Measurements from ENCODE around the gene MEGF10. TPM values are rescaled to one million over a fixed set of nuclear protein-coding genes. Genes with fewer than 3 reads are reported as not detected.

The MEGF10 gene
- polyA plus RNA-seq, 3 donors, result not detected

DNA sequence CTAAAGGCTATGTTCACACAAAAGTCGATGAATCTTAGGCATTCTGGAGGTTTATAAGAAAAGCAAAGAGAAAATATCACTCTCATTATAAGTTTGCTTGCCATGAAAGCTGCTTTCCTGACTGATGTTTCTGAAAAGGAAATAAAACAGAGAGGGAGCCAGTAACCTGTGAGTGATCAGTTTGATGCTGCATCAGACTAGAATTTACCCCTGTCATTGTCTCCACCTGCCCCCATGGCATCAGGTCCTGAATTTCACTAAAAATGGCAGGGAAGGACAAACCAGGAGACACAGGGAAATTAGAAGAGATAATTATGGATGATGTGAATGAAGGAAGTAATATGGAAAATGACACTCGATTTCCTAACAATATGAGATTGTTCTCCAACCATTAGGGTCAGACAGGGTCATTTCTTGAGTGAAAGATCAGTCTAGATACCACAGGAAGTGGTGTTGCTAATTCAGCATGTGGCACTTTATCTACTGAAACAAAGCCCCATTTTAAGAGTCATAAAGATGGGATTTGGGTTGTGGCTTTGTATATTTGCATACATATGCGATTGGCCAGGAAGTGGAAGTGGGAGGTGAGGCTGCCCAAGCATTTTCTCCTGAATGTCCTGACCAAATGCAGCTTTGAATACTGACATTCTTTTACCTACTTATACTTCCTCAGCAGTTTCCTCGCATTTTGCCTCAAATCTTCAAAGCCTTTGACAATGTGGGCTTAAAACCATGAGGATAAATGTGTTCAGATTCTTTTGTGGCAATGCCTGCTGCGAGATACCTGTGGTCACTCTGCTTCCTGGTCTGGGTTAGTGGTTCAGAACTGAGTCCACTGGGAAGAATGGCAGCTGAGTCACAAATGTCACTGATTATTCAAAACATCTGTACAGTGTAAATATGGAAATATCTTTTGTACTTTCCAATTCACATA is 29.7 kb downstream of the MEGF10 start:
- H3K36me3 ChIP-seq (replicated peaks in 1 of 2; ENCODE audit: control insufficient read depth in 1 of 2, insufficient read depth in 2 of 2, low read length in 2 of 2), result no peaks in the 10 kb centered on the region
- no peak overlapping the region for H3K27ac ChIP-seq (ENCODE audit: low read depth in 1 of 2, low read length in 2 of 2)
- no CpG with 5 or more reads among the region's 5 CpGs for WGBS (ENCODE audit: insufficient coverage)
- no peak for DNase-seq
- TF ChIP-seq, protein P1, sequence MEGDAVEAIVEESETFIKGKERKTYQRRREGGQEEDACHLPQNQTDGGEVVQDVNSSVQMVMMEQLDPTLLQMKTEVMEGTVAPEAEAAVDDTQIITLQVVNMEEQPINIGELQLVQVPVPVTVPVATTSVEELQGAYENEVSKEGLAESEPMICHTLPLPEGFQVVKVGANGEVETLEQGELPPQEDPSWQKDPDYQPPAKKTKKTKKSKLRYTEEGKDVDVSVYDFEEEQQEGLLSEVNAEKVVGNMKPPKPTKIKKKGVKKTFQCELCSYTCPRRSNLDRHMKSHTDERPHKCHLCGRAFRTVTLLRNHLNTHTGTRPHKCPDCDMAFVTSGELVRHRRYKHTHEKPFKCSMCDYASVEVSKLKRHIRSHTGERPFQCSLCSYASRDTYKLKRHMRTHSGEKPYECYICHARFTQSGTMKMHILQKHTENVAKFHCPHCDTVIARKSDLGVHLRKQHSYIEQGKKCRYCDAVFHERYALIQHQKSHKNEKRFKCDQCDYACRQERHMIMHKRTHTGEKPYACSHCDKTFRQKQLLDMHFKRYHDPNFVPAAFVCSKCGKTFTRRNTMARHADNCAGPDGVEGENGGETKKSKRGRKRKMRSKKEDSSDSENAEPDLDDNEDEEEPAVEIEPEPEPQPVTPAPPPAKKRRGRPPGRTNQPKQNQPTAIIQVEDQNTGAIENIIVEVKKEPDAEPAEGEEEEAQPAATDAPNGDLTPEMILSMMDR (IDR thresholded peaks at IDR 0.05), result no peak
- H3K4me2 ChIP-seq (replicated peaks; ENCODE audit: extremely low read depth, low read length, poor library complexity, severe bottlenecking), result no peak overlapping the region
- Mint-ChIP-seq H3K4me1 (peaks cover 4% of the 10 kb centered on the region), H3K4me3 (no peak overlapping the region), H3K36me3 (no peaks in the 10 kb centered on the region), H3K9me3 (peaks cover 0 to 2% (median 0%) of the 10 kb centered on the region in 7 donors), H3K27ac (peak overlapping the region in 1 of 7 donors; percentile 39), H3K27me3 (ENCODE audit: low read depth in 3 of 3) (peaks cover 0 to 3% (median 0%) of the 10 kb centered on the region in 3 donors)
- no peaks in the 10 kb centered on the region for H3K4me1 ChIP-seq (ENCODE audit: control insufficient read depth in 1 of 2, insufficient read depth in 2 of 2, low read length in 2 of 2)
- no peak overlapping the region for H2AFZ ChIP-seq (ENCODE audit: insufficient read depth, low read depth, low read length, poor library complexity, severe bottlenecking)
- no peaks in the 10 kb centered on the region for H3K27me3 ChIP-seq (ENCODE audit: control insufficient read depth in 2 of 2, insufficient read depth in 2 of 2, low read length in 2 of 2)
- no peaks in the 10 kb centered on the region for H3K9me3 ChIP-seq (replicated peaks in 1 of 2; ENCODE audit: control insufficient read depth in 1 of 2, insufficient read depth in 1 of 2, low read length in 2 of 2)
- intact Hi-C loops (cut with micrococcal nuclease), result no loop called here
- H4K20me1 ChIP-seq (ENCODE audit: insufficient read depth, low read length), result no peaks in the 10 kb centered on the region
- no peaks in the 10 kb centered on the region for H3K79me2 ChIP-seq (ENCODE audit: insufficient read depth, low read length)
- H3K9ac ChIP-seq (ENCODE audit: insufficient read depth, low read length, poor library complexity, severe bottlenecking), result no peak overlapping the region
- H3K4me3 ChIP-seq (replicated peaks in 1 of 3; ENCODE audit: low read depth in 2 of 3, low read length in 3 of 3), result no peak overlapping the region

DNA sequence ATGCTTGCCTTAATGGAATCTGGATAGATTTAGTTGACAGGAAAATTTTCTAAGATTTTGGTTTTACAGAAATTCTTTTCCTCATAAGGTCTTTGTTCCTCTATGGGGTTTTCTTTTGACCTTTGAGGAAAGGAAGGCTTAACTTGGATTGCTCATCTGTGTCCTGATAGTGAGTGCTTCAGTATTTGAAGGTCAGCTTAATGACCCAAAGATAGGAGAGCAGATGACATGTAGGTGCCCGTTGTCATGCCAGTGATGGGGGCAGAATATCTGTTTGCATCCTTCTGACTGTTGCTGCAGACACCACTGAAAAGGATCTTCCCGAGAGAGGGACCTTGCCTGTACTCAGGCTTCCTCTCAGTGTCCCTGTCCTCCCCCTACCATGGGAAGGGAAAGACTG is 30.9 kb downstream of the MEGF10 start:
- Histone ChIP-seq H3K27me3 (ENCODE audit: control insufficient read depth in 2 of 2, insufficient read depth in 2 of 2, low read length in 2 of 2) (no peaks in the 10 kb centered on the region), H3K4me1 (ENCODE audit: control insufficient read depth in 1 of 2, insufficient read depth in 2 of 2, low read length in 2 of 2) (no peaks in the 10 kb centered on the region), H3K9ac (ENCODE audit: insufficient read depth, low read length, poor library complexity, severe bottlenecking) (no peak overlapping the region), H3K4me3 (replicated peaks in 1 of 3; ENCODE audit: low read depth in 2 of 3, low read length in 3 of 3) (no peak overlapping the region), H3K36me3 (replicated peaks in 1 of 2; ENCODE audit: control insufficient read depth in 1 of 2, insufficient read depth in 2 of 2, low read length in 2 of 2) (no peaks in the 10 kb centered on the region), H2AFZ (ENCODE audit: insufficient read depth, low read depth, low read length, poor library complexity, severe bottlenecking) (no peak overlapping the region), H3K27ac (ENCODE audit: low read depth in 1 of 2, low read length in 2 of 2) (no peak overlapping the region), H4K20me1 (ENCODE audit: insufficient read depth, low read length) (no peaks in the 10 kb centered on the region), H3K9me3 (replicated peaks in 1 of 2; ENCODE audit: control insufficient read depth in 1 of 2, insufficient read depth in 1 of 2, low read length in 2 of 2) (no peaks in the 10 kb centered on the region), H3K79me2 (ENCODE audit: insufficient read depth, low read length) (no peaks in the 10 kb centered on the region), H3K4me2 (replicated peaks; ENCODE audit: extremely low read depth, low read length, poor library complexity, severe bottlenecking) (no peak overlapping the region)
- TF ChIP-seq, protein P1 (IDR thresholded peaks at IDR 0.05), result no peak
- Mint-ChIP-seq H3K4me3 (no peak overlapping the region), H3K27me3 (ENCODE audit: low read depth in 3 of 3) (peaks cover 0 to 3% (median 0%) of the 10 kb centered on the region in 3 donors), H3K4me1 (peaks cover 4% of the 10 kb centered on the region), H3K9me3 (peaks cover 0 to 2% (median 0%) of the 10 kb centered on the region in 7 donors), H3K36me3 (no peaks in the 10 kb centered on the region), H3K27ac (no peak overlapping the region)
- DNase-seq, result no peak
- intact Hi-C loops (cut with micrococcal nuclease), result no loop called here
- 80% methylated on average over 1 of the region's 2 CpGs for WGBS (ENCODE audit: insufficient coverage)
